HG02623 (cell line): ENCODE data around the gene VDR.

Experiments used
- ATAC-seq: cut with Tn5 transposase; IDR thresholded peaks from one replicate; pipeline ENCODE4 v1.9.1; 2021; ENCODE audit warnings: moderate library complexity; ENCODE audit not compliant: unreplicated experiment

Gene VDR

GRCh38 chr12:47904713-47905709 lies at the start of gene VDR:
TSS of gene VDR (minus strand) at chr12:47904994. CDS start at chr12:47879113, 25,881 bp downstream.
- ATAC-seq: peak; percentile 49

GRCh38 chr12:47954058-47954457 lies 49.3 kb upstream of the VDR start:
- no peak for ATAC-seq

- ATAC-seq: no peak
These were observed 46.2 kb upstream of the VDR start for GRCh38 chr12:47950856-47951468.

- no peak for ATAC-seq
These were observed 44.9 kb upstream of the VDR start for GRCh38 chr12:47949441-47950341.

GRCh38 chr12:47947341-47947740 lies 42.5 kb upstream of the VDR start:
- ATAC-seq: no peak

GRCh38 chr12:47946413-47947323 lies 41.9 kb upstream of the VDR start:
- ATAC-seq: no peak

GRCh38 chr12:47945341-47945728 lies 40.5 kb upstream of the VDR start:
- no peak for ATAC-seq

GRCh38 chr12:47944685-47945340 lies 40.0 kb upstream of the VDR start:
- ATAC-seq: no peak

- ATAC-seq: no peak
These were observed 39.0 kb upstream of the VDR start for GRCh38 chr12:47943623-47944340.

GRCh38 chr12:47942614-47943225 lies 37.9 kb upstream of the VDR start:
- no peak for ATAC-seq

GRCh38 chr12:47941871-47942613 lies 37.2 kb upstream of the VDR start:
- no peak for ATAC-seq

GRCh38 chr12:47941475-47941780 lies 36.6 kb upstream of the VDR start:
- no peak for ATAC-seq

- no peak for ATAC-seq
These were observed 36.1 kb upstream of the VDR start for GRCh38 chr12:47940773-47941474.

GRCh38 chr12:47939009-47939601 lies 34.3 kb upstream of the VDR start:
- no peak for ATAC-seq

- ATAC-seq: no peak
These were observed 33.8 kb upstream of the VDR start for GRCh38 chr12:47938594-47938993.

GRCh38 chr12:47938093-47938492 lies 33.3 kb upstream of the VDR start:
- ATAC-seq: no peak

GRCh38 chr12:47935184-47935583 lies 30.4 kb upstream of the VDR start:
- no peak for ATAC-seq
